ENCODE measurements around the gene EMD. TPM values are rescaled to one million over a fixed set of nuclear protein-coding genes. Genes with fewer than 3 reads are reported as not detected.

Gene EMD
- total RNA-seq, 1 donor from 2014 or later, result 42.5 TPM

- H3K9me3 Mint-ChIP-seq (ENCODE audit: low read depth), result no peaks in the 10 kb centered on the region
- peaks cover 4% of the 10 kb centered on the region for H3K36me3 Mint-ChIP-seq (ENCODE audit: insufficient read depth)
- DNase-seq (ENCODE audit: low spot score, unreplicated experiment), result no peak
- no peak overlapping the region for H3K4me3 Mint-ChIP-seq (ENCODE audit: low read depth)
- no peak for TF ChIP-seq CTCF (IDR thresholded peaks at IDR 0.05; ENCODE audit: unreplicated experiment)
- no peaks in the 10 kb centered on the region for H3K27me3 Mint-ChIP-seq
- peaks cover 2% of the 10 kb centered on the region for H3K4me1 Mint-ChIP-seq (ENCODE audit: low read depth)
- H3K27ac Mint-ChIP-seq, result peak overlapping the region; percentile 89
Measured at GRCh38 chrX:154367474-154368308, 11.4 kb upstream of the EMD start.

- Mint-ChIP-seq H3K9me3 (ENCODE audit: low read depth) (no peaks in the 10 kb centered on the region), H3K4me1 (ENCODE audit: low read depth) (peaks cover 2% of the 10 kb centered on the region), H3K36me3 (ENCODE audit: insufficient read depth) (peaks cover 3% of the 10 kb centered on the region), H3K27me3 (no peaks in the 10 kb centered on the region), H3K4me3 (ENCODE audit: low read depth) (peak overlapping the region; percentile 64), H3K27ac (peak overlapping the region; percentile 79)
- TF ChIP-seq CTCF (IDR thresholded peaks at IDR 0.05; ENCODE audit: unreplicated experiment), result no peak
- no peak for DNase-seq (ENCODE audit: low spot score, unreplicated experiment)
Measured at GRCh38 chrX:154368630-154369448, 10.3 kb upstream of the EMD start.

- peak overlapping the region; percentile 97 for H3K27ac Mint-ChIP-seq
- peak; percentile 56 for DNase-seq (ENCODE audit: low spot score, unreplicated experiment)
- peaks cover 2% of the 10 kb centered on the region for H3K4me1 Mint-ChIP-seq (ENCODE audit: low read depth)
- H3K9me3 Mint-ChIP-seq (ENCODE audit: low read depth), result no peaks in the 10 kb centered on the region
- H3K4me3 Mint-ChIP-seq (ENCODE audit: low read depth), result peak overlapping the region; percentile 76
- peaks cover 2% of the 10 kb centered on the region for H3K36me3 Mint-ChIP-seq (ENCODE audit: insufficient read depth)
- no peaks in the 10 kb centered on the region for H3K27me3 Mint-ChIP-seq
- TF ChIP-seq CTCF (IDR thresholded peaks at IDR 0.05; ENCODE audit: unreplicated experiment), result no peak
Measured at GRCh38 chrX:154369449-154370299, 9.4 kb upstream of the EMD start.

GRCh38 chrX:154370300-154371016, 8.6 kb upstream of the EMD start:
- no peaks in the 10 kb centered on the region for H3K27me3 Mint-ChIP-seq
- H3K9me3 Mint-ChIP-seq (ENCODE audit: low read depth), result no peaks in the 10 kb centered on the region
- peak overlapping the region; percentile 81 for H3K4me3 Mint-ChIP-seq (ENCODE audit: low read depth)
- no peak for DNase-seq (ENCODE audit: low spot score, unreplicated experiment)
- no peak for TF ChIP-seq CTCF (IDR thresholded peaks at IDR 0.05; ENCODE audit: unreplicated experiment)
- H3K27ac Mint-ChIP-seq, result peak overlapping the region; percentile 97
- no peaks in the 10 kb centered on the region for H3K36me3 Mint-ChIP-seq (ENCODE audit: insufficient read depth)
- H3K4me1 Mint-ChIP-seq (ENCODE audit: low read depth), result peaks cover 2% of the 10 kb centered on the region

Measured in progenitor cell of endocrine pancreas (in vitro differentiated cells).